ENCODE measurements around the gene ZBED6. TPM values are rescaled to one million over a fixed set of nuclear protein-coding genes. Genes with fewer than 3 reads are reported as not detected.
"Not testable (repeated sequence)": the region's sequence is repeated elsewhere in the genome, so short reads cannot be mapped to it uniquely, and the experiment has no call there.

ZBED6 gene, protein sequence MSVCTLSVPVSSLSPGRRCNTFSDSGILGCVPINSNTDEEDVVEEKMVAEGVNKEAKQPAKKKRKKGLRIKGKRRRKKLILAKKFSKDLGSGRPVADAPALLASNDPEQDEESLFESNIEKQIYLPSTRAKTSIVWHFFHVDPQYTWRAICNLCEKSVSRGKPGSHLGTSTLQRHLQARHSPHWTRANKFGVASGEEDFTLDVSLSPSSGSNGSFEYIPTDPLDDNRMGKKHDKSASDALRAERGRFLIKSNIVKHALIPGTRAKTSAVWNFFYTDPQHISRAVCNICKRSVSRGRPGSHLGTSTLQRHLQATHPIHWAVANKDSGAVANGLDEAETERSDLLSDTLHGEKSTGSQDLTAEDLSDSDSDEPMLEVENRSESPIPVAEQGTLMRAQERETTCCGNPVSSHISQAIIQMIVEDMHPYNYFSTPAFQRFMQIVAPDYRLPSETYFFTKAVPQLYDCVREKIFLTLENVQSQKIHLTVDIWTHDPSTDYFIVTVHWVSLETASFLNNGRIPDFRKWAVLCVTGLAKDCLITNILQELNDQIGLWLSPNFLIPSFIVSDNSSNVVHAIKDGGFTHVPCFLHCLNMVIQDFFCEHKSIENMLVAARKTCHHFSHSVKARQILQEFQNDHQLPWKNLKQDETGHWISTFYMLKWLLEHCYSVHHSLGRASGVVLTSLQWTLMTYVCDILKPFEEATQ (N-terminal part only)
- 10 to 100 TPM; 14.4 to 14.8 TPM for total RNA-seq

DNA sequence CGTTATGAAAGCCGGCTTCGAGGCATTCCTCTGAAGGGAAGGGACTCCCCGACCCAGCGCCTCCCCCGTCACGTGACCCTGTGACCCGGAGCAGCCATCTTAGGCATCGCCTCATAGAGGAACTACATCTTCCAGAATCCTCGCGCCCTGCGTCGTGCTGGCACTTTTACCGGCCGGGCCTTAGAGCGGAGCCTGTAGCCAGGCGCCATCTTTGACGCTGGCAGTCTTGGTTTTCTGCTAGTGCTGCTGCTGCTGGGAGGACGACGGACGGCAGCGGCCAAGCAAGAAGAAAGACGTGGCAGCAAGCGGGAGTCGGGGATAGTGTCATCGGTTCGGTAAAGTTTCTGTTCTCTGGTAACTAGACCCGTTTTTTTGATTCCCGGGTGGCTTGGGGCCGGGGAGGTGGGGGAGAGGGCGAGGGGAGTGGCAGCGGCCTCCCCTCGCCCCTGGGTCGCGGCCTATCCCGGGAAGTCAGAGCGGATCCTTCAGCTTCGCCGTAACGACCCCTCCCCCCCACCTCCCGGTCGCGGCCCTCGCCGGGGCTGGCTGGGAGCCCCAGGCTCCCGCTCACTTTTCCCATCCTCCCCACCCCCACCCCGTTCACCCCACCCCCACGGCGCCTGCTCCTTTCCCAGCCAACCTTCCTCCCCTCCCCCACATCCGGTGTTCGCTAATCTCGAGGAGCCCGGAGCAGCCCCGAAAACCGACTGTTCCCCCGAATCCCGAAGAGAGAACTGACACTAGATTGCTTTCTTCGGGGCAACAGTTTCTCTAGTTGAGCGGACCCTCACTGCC, at the start of gene ZBED6, which contains the start of gene ZC3H11A:
Gene ZBED6 (plus strand): TSS at position 183 of the 795 bp plus-strand sequence. CDS start 1,900 bp downstream, outside the sequence.
Gene ZC3H11A (plus strand): TSS at position 183 of the 795 bp plus-strand sequence. CDS start 21,448 bp downstream, outside the sequence.
- CTCF ChIA-PET: no interaction called here

DNA sequence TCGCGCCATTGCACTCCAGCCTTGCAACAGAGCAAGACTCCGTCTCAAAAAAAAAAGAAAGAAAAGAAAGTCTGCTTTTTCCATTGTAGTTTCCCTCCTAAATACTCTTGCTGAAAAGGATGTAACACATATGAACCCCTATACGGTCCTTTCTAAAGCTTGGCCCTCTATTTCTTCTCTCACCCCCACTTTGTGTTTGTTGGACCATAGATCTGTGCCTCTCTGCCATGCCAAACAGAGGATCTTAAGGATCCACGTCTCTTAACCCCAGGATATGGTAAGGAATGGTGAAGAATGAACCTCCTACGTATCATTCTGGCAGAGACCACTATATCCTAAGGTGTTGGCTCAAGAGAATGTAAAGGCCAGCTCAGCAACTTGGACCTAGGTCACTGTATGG, 49.1 kb upstream of the ZBED6 start:
- POLR2A ChIA-PET: no interaction called here
- CTCF ChIA-PET: no interaction called here

More for the DNA sequence above, at the start of gene ZBED6, which contains the start of gene ZC3H11A:
- POLR2A ChIA-PET: no interaction called here

DNA sequence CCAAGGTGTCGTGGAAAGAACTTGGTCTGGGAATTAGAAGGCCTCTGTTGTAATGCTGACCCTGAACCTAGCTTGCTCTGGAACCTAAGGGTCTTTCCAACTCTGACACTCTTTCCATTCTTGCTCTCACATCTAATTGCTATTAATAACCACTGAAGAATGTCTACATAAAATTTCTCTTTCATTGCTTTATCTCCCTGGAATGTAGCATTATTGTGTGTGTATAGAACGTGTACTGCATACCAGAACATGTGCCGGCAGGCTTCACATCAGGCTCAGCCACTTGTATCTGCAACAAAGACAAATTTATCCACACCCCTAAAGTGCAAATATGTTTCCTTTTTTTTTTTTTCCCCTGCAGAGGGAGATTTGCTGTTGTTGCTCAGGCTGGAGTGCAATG, 44.4 kb upstream of the ZBED6 start:
- CTCF ChIA-PET: interaction anchor here (0.6 kb wide), 1 partner anchor 29 kb away, joined by 3 read pairs; no protein-coding TSS in a partner anchor
- POLR2A ChIA-PET: no interaction called here

DNA sequence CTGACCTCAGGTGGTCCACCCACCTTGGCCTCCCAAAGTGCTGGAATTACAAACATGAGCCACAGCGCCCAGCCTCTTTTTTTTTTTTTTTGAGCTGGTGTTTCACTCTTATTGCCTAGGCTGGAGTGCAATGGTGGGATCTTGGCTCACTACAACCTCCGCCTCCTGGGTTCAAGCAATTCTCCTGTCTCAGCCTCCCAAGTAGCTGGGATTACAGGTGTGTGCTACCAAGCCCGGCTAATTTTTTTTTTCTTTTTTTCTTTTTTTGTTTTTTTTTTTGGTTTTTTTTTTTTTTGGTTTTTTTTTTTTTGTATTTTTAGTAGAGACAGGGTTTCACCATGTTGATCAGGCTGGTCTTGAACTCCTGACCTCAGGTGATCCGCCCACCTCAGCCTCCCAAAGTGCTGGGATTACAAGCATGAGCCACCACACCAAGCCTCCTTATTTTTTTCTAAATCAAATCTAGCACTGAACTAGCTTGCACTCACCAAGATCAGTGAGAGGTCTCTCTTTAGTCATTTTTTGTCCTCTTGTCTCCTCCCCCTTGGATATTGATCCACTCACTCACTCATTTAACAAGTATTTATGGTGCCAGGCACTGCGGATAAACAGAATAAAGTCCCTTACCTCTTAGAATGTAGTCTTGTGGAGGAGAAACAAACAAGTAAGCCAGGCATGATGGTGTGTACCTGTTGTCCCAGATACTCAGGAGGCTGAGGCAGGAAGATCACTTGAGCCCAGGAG, 43.6 kb upstream of the ZBED6 start:
- POLR2A ChIA-PET: interaction anchor here (0.7 kb wide), 1 partner anchor 28 kb away, joined by 6 read pairs; no protein-coding TSS in a partner anchor
- CTCF ChIA-PET: interaction anchor here (0.6 kb wide), 1 partner anchor 28 kb away, joined by 3 read pairs; no protein-coding TSS in a partner anchor

DNA sequence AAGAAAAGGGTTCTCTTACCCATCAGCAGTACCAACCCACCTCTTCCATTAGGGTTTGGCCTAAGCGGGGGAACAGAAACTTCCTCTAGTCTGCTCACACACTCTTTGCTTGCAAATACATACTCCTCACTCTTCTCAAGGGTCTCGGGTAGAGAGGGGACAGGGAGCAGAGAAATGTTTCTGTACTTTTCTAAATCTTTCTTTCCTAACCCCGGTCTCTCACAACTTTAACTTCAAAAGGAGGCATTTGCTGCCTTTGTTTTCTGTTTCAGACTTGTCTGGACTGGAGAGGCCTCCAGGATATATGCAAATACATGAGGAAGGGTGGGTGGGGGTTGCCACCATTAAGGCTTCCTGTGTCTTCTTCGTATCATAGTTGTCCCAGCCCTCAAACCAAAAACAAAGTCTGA, 41.0 kb upstream of the ZBED6 start:
- ChIA-PET CTCF (no interaction called here), POLR2A (interaction anchor here (0.6 kb wide), 1 partner anchor 689 kb away, joined by 6 read pairs; no protein-coding TSS in a partner anchor)

DNA sequence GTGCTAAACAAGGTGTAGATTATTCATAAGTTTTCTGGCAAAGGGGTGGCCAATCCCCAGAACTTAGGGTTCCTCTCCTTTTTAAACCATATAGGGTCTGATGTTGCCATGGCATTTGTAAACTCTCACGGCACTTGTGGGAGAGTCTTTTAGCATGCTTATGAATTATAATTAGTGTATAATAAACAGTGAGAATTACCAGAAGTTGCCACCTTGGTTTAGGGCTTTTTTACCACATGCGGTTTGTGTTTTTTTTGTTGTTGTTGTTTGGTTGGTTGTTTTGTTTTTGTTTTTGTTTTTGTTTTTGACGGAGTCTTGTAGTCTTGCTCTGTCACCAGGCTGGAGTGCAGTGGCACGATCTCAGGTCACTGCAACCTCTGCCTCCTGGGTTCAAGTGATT, 39.4 kb upstream of the ZBED6 start:
- ChIA-PET CTCF (no interaction called here), POLR2A (interaction anchor here (0.9 kb wide), 1 partner anchor 10 kb away, joined by 3 read pairs; no protein-coding TSS in a partner anchor)

DNA sequence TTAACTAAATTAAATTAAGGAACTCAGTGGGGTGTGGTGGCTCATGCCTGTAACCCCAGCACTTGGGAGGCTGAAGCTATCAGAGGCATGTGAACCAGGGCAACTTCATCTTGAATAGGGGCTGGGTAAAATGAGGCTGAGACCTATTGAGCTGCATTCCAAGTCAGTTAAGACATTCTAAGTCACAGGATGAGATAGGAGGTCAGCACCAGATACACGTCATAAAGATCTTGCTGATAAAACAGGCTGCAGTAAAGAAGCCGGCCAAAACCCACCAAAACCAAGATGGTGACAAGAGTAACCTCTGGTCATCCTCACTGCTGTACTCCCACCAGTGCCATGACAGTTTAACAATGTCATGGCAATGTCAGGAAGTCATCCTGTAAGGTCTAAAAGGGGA, 36.7 kb upstream of the ZBED6 start:
- POLR2A ChIA-PET, CTCF ChIA-PET: not testable (repeated sequence)

DNA sequence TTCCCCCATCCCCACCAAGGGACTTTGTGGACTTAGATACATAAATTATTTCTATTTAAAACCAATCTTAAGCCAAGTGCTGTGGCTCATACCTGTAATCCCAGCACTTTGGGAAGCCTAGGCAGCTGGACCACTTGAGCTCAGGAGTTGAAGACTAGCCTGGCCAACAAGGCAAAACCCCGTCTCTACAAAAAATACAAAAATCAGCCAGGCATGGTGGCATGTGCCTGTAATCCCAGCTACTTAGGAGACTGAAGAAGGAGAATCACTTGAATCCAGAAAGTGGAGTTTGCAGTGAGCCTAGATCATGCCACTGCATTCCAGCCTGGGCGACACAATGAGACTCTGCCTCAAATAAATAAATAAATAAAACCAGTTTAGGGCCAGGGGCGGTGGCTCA, 34.9 kb upstream of the ZBED6 start:
- ChIA-PET POLR2A (no interaction called here), CTCF (interaction anchor here (0.6 to 0.7 kb wide), 4 partner anchors 23 to 659 kb away, joined by 3 to 4 read pairs (median 3); no protein-coding TSS in a partner anchor)

DNA sequence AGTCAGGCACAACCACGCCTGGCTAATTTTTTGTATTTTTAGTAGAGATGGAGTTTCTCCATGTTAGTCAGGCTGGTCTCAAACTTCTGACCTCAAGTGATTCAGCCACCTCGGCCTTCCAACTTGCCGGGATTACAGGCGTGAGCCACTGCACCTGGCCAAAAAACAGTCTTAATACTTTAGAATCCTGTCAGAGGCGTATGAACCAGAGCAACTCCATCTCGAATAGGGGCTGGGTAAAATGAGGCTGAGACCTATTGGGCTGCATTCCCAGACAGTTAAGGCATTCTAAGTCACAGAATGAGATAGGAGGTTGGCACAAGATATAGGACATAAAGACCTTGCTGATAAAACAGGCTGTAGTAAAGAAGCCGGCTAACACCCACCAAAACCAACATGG, 33.5 kb upstream of the ZBED6 start:
- POLR2A ChIA-PET: not testable (repeated sequence)
- CTCF ChIA-PET: interaction anchor here (0.7 to 0.9 kb wide), 2 partner anchors 60 to 637 kb away, joined by 3 read pairs; no protein-coding TSS in a partner anchor

DNA sequence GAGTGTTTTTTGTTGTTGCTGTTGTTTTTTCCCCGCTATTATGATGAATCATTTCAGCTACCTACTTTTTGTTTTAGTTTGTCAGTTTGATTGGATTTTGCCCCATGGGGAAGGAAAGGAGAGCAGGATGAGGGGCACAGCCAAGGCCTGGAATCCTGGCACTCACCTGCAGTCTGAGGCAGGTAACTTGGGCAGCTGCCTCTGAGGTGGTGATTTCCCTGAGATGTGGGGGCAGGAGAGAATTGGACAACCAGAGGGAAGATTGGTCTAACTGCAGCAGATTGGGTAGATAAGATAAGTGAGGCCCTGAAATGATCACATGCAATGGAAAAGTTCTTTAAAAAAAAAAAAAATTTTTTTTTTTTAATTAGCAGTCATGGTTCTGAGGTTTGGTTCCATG, 31.9 kb upstream of the ZBED6 start:
- ChIA-PET POLR2A (no interaction called here), CTCF (no interaction called here)

DNA sequence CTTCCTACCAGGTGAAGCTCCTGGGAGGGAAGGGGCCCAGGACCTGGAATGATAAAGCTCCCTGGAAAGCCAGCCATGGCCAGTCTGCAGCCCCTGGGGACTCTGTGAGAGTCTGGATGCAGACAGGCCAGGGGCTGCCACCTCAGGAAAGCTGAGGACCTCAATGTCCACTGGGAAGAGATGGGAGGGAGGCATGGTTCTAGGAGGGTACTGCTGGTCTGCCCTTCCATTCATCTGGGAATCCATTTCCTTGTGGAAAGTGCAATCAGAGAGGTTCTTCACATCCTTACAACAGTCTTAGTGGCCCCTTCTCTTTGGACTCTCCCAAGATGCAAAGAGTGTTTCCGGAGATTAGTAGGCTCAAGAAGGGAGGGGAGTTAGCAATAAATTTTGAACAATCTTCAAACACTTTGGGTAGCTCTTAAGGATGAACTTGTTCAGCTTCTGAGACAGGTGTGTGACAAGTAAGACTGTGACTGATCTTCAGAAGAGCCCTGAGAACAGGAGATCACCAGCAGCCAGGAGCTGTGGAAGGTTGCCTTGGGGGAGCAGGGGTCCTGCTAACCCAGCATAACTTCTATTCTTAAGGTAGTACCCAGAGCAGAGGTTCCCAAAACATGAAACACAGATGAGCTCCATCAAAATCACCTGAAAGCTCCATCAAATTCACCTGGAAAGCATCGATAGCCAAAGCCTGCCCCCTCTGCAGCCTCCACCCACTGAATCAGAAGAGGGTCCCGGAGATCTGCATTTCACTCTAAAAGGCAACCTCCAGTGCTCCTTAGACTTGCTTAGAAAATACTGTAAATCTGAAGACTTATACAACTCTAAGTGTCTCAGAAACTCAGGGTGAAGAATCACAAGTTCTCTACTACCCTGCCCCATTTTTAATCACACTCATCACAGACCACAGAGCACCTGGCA, 31.1 kb upstream of the ZBED6 start:
- ChIA-PET CTCF (interaction anchor here (0.7 to 1.4 kb wide), 2 partner anchors 17 to 55 kb away, joined by 3 to 4 read pairs; no protein-coding TSS in a partner anchor), POLR2A (interaction anchor here (0.5 to 2.2 kb wide), 9 partner anchors 10 to 1357 kb away, joined by 3 to 7 read pairs (median 4); partner anchors contain the start of genes BTG2 and RBBP5)

DNA sequence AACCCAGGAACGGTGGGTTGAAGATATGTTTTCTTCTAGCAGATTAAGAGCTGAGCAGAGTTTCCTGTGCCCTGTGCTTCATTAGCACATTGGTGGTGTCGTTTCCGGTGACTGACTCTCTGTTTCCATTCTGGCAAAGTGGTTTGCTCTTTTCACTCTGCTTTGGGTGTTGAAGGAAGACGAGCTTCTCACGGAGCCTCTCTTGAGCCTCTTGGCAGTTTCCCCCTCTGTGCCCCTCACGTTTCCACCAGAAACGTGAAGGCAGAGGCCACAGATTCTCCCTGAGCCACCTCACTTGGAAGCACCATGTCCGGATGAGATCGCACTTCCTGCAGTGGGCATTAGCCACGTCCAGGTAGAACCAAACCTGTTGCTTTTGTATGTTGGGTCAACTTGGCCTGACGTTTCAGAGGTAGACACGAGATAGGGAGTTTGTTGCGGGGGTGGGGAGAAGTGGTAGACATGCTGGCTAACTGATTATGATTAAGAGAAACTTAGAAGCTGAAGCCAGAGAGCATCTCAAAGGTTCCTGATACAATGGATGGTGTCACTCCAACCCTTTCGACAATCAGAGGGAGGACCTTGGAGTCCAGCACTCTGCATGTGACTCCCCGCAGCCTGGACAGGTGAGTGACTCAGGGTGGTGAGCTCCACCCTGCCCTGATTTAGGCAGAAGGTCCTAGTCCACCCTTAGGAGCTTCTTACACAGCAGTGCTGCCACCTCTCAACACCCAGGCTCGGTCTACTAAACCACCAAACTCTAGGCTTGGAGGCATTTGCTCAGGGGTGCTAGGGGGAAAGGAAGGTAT, 30.2 kb upstream of the ZBED6 start, which contains the start of gene LAX1:
Gene LAX1 (plus strand): TSS at position 155 of the 809 bp plus-strand sequence. CDS start 383 bp downstream, at position 538.
- CTCF ChIA-PET: interaction anchor here (0.7 to 1.4 kb wide), 3 partner anchors 18 to 424 kb away, joined by 3 to 4 read pairs (median 3); no protein-coding TSS in a partner anchor
- POLR2A ChIA-PET: interaction anchor here (0.5 to 2.2 kb wide), 13 partner anchors 9 to 1356 kb away, joined by 3 to 7 read pairs (median 4); partner anchors contain the start of genes ATP2B4, BTG2 and RBBP5

DNA sequence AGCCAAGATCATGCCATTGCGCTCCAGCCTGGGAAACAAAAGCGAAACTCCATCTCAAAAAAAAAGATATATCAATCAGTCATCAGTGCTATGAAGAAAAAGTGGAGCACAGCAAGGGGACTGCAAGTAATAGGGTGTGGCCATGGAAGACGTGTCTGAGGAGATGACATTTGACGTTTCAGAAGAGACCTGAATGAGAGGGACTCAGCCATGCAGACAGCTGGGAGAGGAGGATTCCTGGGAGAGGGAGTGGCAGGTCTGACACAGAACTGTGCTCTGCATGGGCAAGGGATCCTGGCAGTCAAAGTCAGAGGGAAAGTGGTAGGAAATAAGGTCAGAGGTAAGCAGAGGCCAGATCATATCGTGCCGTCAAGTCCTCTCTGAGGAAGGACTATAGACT, 27.2 kb upstream of the ZBED6 start:
- CTCF ChIA-PET: no interaction called here
- POLR2A ChIA-PET: no interaction called here

DNA sequence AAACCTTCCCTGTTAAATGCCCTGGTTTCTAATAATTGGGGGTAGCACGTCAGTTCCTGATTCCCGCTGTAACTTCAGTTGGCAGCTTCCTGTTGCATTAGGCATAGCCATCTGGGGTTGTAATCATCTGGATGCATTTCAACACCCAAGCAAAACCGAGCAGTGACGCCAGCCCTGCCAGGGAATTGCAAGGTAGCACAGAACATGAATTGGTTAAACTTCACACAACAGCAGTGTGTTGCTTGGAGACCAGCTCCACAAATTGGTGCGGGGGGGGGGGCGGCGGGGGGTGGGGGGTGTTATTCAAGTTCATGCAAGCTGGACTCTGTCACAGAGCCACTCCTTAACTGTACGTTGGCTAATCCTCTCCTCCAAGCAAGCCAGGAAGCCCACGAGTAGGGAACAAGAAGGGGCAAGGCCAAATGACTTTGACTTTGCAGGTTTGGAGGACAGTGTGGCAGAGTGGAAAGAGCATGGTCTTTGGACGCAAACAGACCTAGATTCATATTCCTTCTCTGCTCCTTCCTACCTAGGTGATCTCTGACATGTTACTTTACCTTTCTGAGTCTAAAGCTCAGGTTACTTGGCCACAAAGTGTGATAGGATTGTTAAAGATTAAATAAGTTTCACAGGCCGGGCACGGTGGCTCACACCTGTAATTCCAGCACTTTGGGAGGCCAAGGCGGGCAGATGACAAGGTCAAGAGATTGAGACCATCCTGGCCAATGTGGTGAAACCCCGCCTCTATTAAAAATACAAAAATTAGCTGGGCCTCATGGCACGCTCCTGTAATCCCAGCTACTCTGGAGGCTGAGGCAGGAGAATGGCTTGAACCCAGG, 25.7 kb upstream of the ZBED6 start:
- CTCF ChIA-PET: no interaction called here

DNA sequence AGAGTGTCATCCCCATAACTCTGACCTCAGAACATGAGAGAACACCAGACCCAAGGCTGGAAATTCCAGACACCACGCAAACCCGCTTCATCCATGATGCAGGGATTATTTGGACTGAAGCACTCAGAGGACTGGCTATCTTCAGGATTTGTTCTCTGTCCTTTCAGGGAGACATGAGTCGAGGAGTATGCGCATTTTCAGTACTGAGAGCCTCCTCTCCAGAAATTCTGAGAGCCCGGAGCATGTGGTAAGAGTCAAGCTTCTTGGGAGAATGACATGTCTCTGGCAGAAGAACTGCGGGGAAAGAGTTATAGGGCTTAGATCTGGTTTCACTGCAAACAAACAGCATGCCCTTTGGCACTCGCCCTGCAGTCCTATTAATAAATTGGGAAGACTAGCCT, 23.5 kb upstream of the ZBED6 start:
- POLR2A ChIA-PET: no interaction called here
- CTCF ChIA-PET: no interaction called here

More for the DNA sequence above, 25.7 kb upstream of the ZBED6 start:
- POLR2A ChIA-PET: no interaction called here

DNA sequence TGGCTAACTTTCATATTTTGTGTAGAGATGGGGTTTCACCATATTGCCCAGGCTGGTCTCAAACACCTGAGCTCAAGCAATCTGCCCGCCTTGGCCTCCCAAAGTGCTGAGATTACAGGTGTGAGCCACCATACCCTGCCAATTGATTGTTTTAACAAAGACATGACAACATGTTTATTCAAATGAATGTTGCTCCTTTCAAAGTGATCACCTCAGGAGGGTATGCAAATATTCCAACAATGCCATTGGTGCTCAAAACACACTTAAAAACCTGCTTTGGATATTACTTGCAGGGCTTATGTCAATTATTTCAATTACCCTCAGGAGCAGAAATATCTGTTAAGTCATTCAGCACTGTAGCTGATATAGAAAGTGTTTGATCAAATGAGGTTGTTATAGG, 22.6 kb upstream of the ZBED6 start:
- ChIA-PET POLR2A (no interaction called here), CTCF (interaction anchor here (0.6 to 0.7 kb wide), 2 partner anchors 10 to 309 kb away, joined by 3 read pairs; no protein-coding TSS in a partner anchor)

All from activated CD8-positive, alpha-beta memory T cell treated with anti-CD3 and anti-CD28 coated beads for 36 hours (primary cell).